Breast epithelium (tissue), 3 donors: ENCODE measurements around the gene PLSCR1.

ENCODE experiments used
- CTCF ChIP-seq, 3 donors: fragments of 450-650 bp; IDR thresholded peaks; one replicate each; pipeline ENCODE4 v1.5.1; 2016 to 2017; ENCODE audit warnings: antibody characterized with exemption in 3 of 3, mild to moderate bottlenecking in 3 of 3, moderate library complexity in 3 of 3
- POLR2A ChIP-seq: fragments of 450-650 bp; IDR thresholded peaks from one replicate; pipeline ENCODE4 v1.6.1; 2016; ENCODE audit warnings: antibody characterized with exemption, mild to moderate bottlenecking, moderate library complexity
- POLR2AphosphoS5 ChIP-seq, 3 donors: sonication (generic); formaldehyde crosslinking; IDR thresholded peaks; one replicate each; pipeline ENCODE4 v1.6.1; 2017; ENCODE audit warnings: antibody characterized with exemption in 3 of 3

GRCh38 chr3:146554151-146554760, 9.8 kb upstream of the PLSCR1 start:
- TF ChIP-seq CTCF (IDR thresholded peaks at IDR 0.05), result no peak
- TF ChIP-seq POLR2AphosphoS5 (IDR thresholded peaks at IDR 0.05), result no peak
- TF ChIP-seq POLR2A, result no peak
